ENCODE data around the gene KAT6B.

KAT6B gene

GRCh38 chr10:75062506-75063299 lies 236.3 kb downstream of the KAT6B start:
- no peak for DNase-seq
- TF ChIP-seq CTCF (IDR thresholded peaks at IDR 0.05; ENCODE audit: low read depth, low read length): no peak
- Histone ChIP-seq H3K27me3 (no peaks in the 10 kb centered on the region), H3K9me3 (no peaks in the 10 kb centered on the region), H3K4me1 (no peaks in the 10 kb centered on the region), H3K4me3 (ENCODE audit: low read depth, low read length) (no peak overlapping the region), H3K36me3 (no peaks in the 10 kb centered on the region)

GRCh38 chr10:75063461-75064230 lies 237.2 kb downstream of the KAT6B start:
- no peak for DNase-seq
- no peaks in the 10 kb centered on the region for H3K27me3 ChIP-seq
- H3K9me3 ChIP-seq: no peaks in the 10 kb centered on the region
- TF ChIP-seq CTCF (IDR thresholded peaks at IDR 0.05; ENCODE audit: low read depth, low read length): no peak
- H3K4me1 ChIP-seq: no peaks in the 10 kb centered on the region
- no peak overlapping the region for H3K4me3 ChIP-seq (ENCODE audit: low read depth, low read length)
- no peaks in the 10 kb centered on the region for H3K36me3 ChIP-seq

- DNase-seq: no peak
- no peak for TF ChIP-seq CTCF (IDR thresholded peaks at IDR 0.05; ENCODE audit: low read depth, low read length)
- no peaks in the 10 kb centered on the region for H3K4me1 ChIP-seq
These were observed 238.7 kb downstream of the KAT6B start for GRCh38 chr10:75065076-75065475.

DNA sequence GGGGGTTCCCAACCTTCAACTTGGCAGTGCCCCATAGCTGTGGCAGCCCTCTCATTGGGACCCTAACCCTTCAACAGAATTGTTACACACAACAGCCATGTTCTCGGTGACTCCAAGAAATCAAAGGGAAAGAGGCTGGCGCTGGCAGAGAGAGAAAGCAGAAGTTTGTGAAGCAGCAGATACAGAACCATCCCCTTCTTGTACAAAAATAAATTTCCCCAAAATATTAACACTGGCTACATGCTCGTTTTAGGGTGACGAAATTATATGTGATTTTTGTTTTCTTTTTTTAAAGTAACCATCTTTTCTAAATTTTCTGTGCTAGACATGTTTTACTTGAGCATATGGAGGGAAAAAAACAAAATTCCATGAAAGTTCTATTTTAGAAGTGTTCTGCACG lies 239.9 kb downstream of the KAT6B start:
- H3K9me3 ChIP-seq: no peaks in the 10 kb centered on the region
- peaks cover 8% of the 10 kb centered on the region for H3K4me1 ChIP-seq
- no peak for DNase-seq
- H3K4me3 ChIP-seq (ENCODE audit: low read depth, low read length): no peak overlapping the region
- H3K27me3 ChIP-seq: no peaks in the 10 kb centered on the region
- no peak for TF ChIP-seq CTCF (IDR thresholded peaks at IDR 0.05; ENCODE audit: low read depth, low read length)
- H3K36me3 ChIP-seq: no peaks in the 10 kb centered on the region

More at GRCh38 chr10:75065076-75065475, 238.7 kb downstream of the KAT6B start:
- Histone ChIP-seq H3K4me3 (ENCODE audit: low read depth, low read length) (no peak overlapping the region), H3K36me3 (no peaks in the 10 kb centered on the region), H3K9me3 (no peaks in the 10 kb centered on the region), H3K27me3 (no peaks in the 10 kb centered on the region)

- no peak for DNase-seq
These were observed 240.9 kb downstream of the KAT6B start for GRCh38 chr10:75067272-75067671.

More at GRCh38 chr10:75067272-75067671, 240.9 kb downstream of the KAT6B start:
- no peak overlapping the region for H3K4me3 ChIP-seq (ENCODE audit: low read depth, low read length)
- no peaks in the 10 kb centered on the region for H3K27me3 ChIP-seq
- no peaks in the 10 kb centered on the region for H3K36me3 ChIP-seq
- peaks cover 11% of the 10 kb centered on the region for H3K4me1 ChIP-seq
- H3K9me3 ChIP-seq: no peaks in the 10 kb centered on the region
- no peak for TF ChIP-seq CTCF (IDR thresholded peaks at IDR 0.05; ENCODE audit: low read depth, low read length)

Data from BE2C (cell line).